K562 (cell line): ENCODE measurements around the gene LTBP1. TPM values are rescaled to one million over a fixed set of nuclear protein-coding genes. Genes with fewer than 3 reads are reported as not detected.

ENCODE experiments used
- ATAC-seq: fragments of 200-7000 bp; cut with Tn5 transposase; 3 replicates; pipeline ENCODE4 v1.9.1; 2020; ENCODE audit warnings: moderate library complexity
- BruUV-seq: library from RNA; stranded (reverse); fragments of 400-500 nt; replicated peaks from 2 replicates; lab custom pipeline; 2021; lab: Mats Ljungman, UMichigan
- CTCF ChIA-PET: fragments of 300-600 bp; formaldehyde crosslinking; extraction: SDS; loops from one replicate; lab custom pipeline; 2021; ENCODE audit warnings: low intra/inter-chr PET ratio; lab: Yijun Ruan, JAX
- POLR2A ChIA-PET: fragments of 300-600, 350-650 bp; sonication (Branson Sonifier 250); formaldehyde crosslinking; extraction: SDS; loops from one replicate; lab custom pipeline; 2021; ENCODE audit warnings: antibody characterized with exemption, inconsistent platforms; lab: Yijun Ruan, JAX
- DNase-seq, 4 experiments: peaks; one replicate each; pipeline versions ENCODE4 v3.0.0 to v3.0.0-alpha.2; 2011 to 2018; ENCODE audit warnings: low spot score in 3 of 4, mixed read lengths in 3 of 4; ENCODE audit errors: extremely low read depth in 1 of 4
- FAIRE-seq: peaks from 2 replicates; lab custom pipeline; 2011; peaks lifted over from hg19 to GRCh38; lab: Jason Lieb, UNC
- H2AFZ ChIP-seq: 2 replicates; pipeline ENCODE4 v1.6.0; 2011; ENCODE audit warnings: low read depth, low read length, control low read depth, inconsistent platforms
- H3K27ac ChIP-seq: fragments of 200-600 bp; 3 replicates; pipeline ENCODE4 v1.8.0; 2011; ENCODE audit warnings: low read depth, mild to moderate bottlenecking, control low read depth, inconsistent platforms, low read length, moderate library complexity, mixed read lengths; ENCODE audit errors: extremely low read depth
- H3K27me3 ChIP-seq, 2 experiments: fragments of 300-600 bp in 1 of 2; 2 replicates in 1 of 2; 3 replicates in 1 of 2; pipeline versions ENCODE4 v1.6.0 to v1.8.0; 2011; ENCODE audit warnings: inconsistent platforms in 2 of 2, low read length in 2 of 2, mild to moderate bottlenecking in 1 of 2, mixed read lengths in 1 of 2, moderate library complexity in 1 of 2; ENCODE audit not compliant: control insufficient read depth in 2 of 2, insufficient read depth in 2 of 2
- H3K36me3 ChIP-seq: fragments of 300-600 bp; 3 replicates; pipeline ENCODE4 v1.8.0; 2011; ENCODE audit warnings: mild to moderate bottlenecking, low read length, inconsistent platforms; ENCODE audit not compliant: control insufficient read depth, insufficient read depth
- H3K4me1 ChIP-seq, 2 experiments: fragments of 200-600 bp in 1 of 2; replicated peaks in 1 of 2; 2 replicates in 1 of 2; 3 replicates in 1 of 2; pipeline versions ENCODE4 v1.5.1 to v1.8.0; 2011; ENCODE audit warnings: inconsistent platforms in 2 of 2, low read length in 2 of 2, mild to moderate bottlenecking in 1 of 2, mixed read lengths in 1 of 2, moderate library complexity in 1 of 2; ENCODE audit not compliant: control insufficient read depth in 2 of 2, insufficient read depth in 2 of 2
- H3K4me2 ChIP-seq: 2 replicates; pipeline ENCODE4 v1.6.1; 2011; ENCODE audit warnings: low read length, control low read depth, inconsistent platforms, mixed read lengths; ENCODE audit not compliant: insufficient read depth
- H3K4me3 ChIP-seq: fragments of 200-600 bp; sonication (generic), shearing (Covaris generic); 2 replicates; pipeline ENCODE4 v1.5.1; 2016; ENCODE audit warnings: control low read depth, inconsistent platforms
- H3K79me2 ChIP-seq: fragments of 200-600 bp; 3 replicates; pipeline ENCODE4 v1.8.0; 2011; ENCODE audit warnings: low read length, inconsistent platforms; ENCODE audit not compliant: control insufficient read depth, insufficient read depth
- H3K9ac ChIP-seq, 2 experiments: 2 replicates each; pipeline versions ENCODE4 v1.6.0 to v1.6.1; 2011; ENCODE audit warnings: low read depth in 2 of 2, low read length in 2 of 2, control low read depth in 1 of 2, inconsistent platforms in 1 of 2, mild to moderate bottlenecking in 1 of 2, mixed read lengths in 1 of 2; ENCODE audit not compliant: insufficient read depth in 1 of 2
- H3K9me1 ChIP-seq: one replicate; pipeline ENCODE4 v1.6.0; 2011; ENCODE audit warnings: inconsistent platforms, mild to moderate bottlenecking, low read length, moderate library complexity; ENCODE audit not compliant: control insufficient read depth, insufficient read depth
- H3K9me3 ChIP-seq: replicated peaks from 2 replicates; pipeline ENCODE4 v1.5.1; 2011; ENCODE audit warnings: low read depth, low read length, inconsistent platforms; ENCODE audit not compliant: control insufficient read depth, insufficient read depth
- H4K20me1 ChIP-seq: replicated peaks from 2 replicates; pipeline ENCODE4 v1.6.1; 2011; ENCODE audit warnings: low read length, inconsistent platforms, mixed read lengths; ENCODE audit not compliant: control insufficient read depth, insufficient read depth
- BRF2 ChIP-seq: IDR thresholded peaks from 3 replicates; pipeline ENCODE4 v1.6.1; 2011; ENCODE audit warnings: borderline replicate concordance, mild to moderate bottlenecking; ENCODE audit not compliant: insufficient read length, insufficient read depth
- C11orf30 ChIP-seq: fragments of 450-650 bp; IDR thresholded peaks from 2 replicates; pipeline ENCODE4 v1.6.1; 2016; ENCODE audit warnings: low read depth, mild to moderate bottlenecking
- MAFF ChIP-seq: IDR thresholded peaks from 2 replicates; pipeline ENCODE4 v1.6.1; 2012; ENCODE audit warnings: low read length, improper control_type of control experiment
- MAFG ChIP-seq: fragments of 450-650 bp; conservative IDR thresholded peaks from 2 replicates; pipeline ENCODE4 v1.6.1; 2016; ENCODE audit warnings: missing genetic modification characterization, missing compliant biosample characterization
- MAFK ChIP-seq: IDR thresholded peaks from 2 replicates; pipeline ENCODE4 v1.6.1; 2011; ENCODE audit warnings: low read length, improper control_type of control experiment
- NFE2L1 ChIP-seq: fragments of 450-650 bp; IDR thresholded peaks from 2 replicates; pipeline ENCODE4 v1.6.1; 2016; ENCODE audit warnings: missing genetic modification characterization, low read depth, mild to moderate bottlenecking, missing compliant biosample characterization, moderate library complexity, borderline replicate concordance
- POLR2AphosphoS2 ChIP-seq: IDR thresholded peaks from 2 replicates; pipeline ENCODE4 v1.6.1; 2012; ENCODE audit warnings: low read length, improper control_type of control experiment
- UBTF ChIP-seq, 2 experiments: IDR thresholded peaks; 2 replicates each; pipeline ENCODE4 v1.6.1; 2012; ENCODE audit warnings: improper control_type of control experiment in 2 of 2, low read depth in 2 of 2, low read length in 2 of 2, borderline replicate concordance in 1 of 2
- ZNF316 ChIP-seq: fragments of 450-650 bp; IDR thresholded peaks from 2 replicates; pipeline ENCODE4 v1.6.1; 2016
- ZNF395 ChIP-seq: fragments of 200-800 bp; sonication (Bioruptor generic); IDR thresholded peaks from 2 replicates; pipeline ENCODE4 v1.6.1; 2017; ENCODE audit warnings: missing genetic modification characterization, missing compliant biosample characterization
- ZNF449 ChIP-seq: fragments of 250-450 bp; sonication (Bioruptor Pico); IDR thresholded peaks from 2 replicates; pipeline ENCODE4 v1.8.0; 2022; ENCODE audit warnings: moderate library complexity, mild to moderate bottlenecking, inconsistent platforms
- whole genome bisulfite sequencing: fragments of 100-300 bp; shearing (Covaris generic); methylation state at CpG from one replicate; pipeline ENCODE4 v1.1.6; 2016; ENCODE audit warnings: low coverage, mixed read lengths; ENCODE audit not compliant: insufficient coverage; ENCODE audit errors: missing lambda C conversion rate; 5-methylcytosine and 5-hydroxymethylcytosine counted together
- in situ Hi-C: fragments of 300-500 bp; cut with MboI; formaldehyde crosslinking; loops from 4 replicates; pipeline ENCODE4 v1.15.0; 2018; ENCODE audit warnings: inconsistent platforms, mixed read lengths
- intact Hi-C: fragments of 100-400 bp; cut with micrococcal nuclease; formaldehyde crosslinking; loops from 2 replicates; pipeline ENCODE4 v1.14.2; 2022
- polyA plus RNA-seq, 8 experiments: library from polyadenylated mRNA; depleted of rRNA in 4 of 8; stranded (reverse) in 5 of 8; unstranded in 3 of 8; fragments of >200 nt; fragmentation: Nextera tagmentation in 2 of 8; fragmentation: Illumina TruSeq in 1 of 8; extraction: Ambion mirVana in 2 of 8; extraction: Trizol in 1 of 8; gene quantifications; 2 replicates each; pipeline versions ENCODE4 v1.2.1 to v1.2.3, GENCODE V29; 2011 to 2014; ENCODE audit warnings: inconsistent platforms in 1 of 8, missing spikeins in 1 of 8
- total RNA-seq, 7 experiments: library from RNA; depleted of rRNA in 6 of 7; stranded (reverse); fragments of >200 nt in 6 of 7; fragmentation: Illumina TruSeq in 2 of 7; extraction: Trizol in 2 of 7; gene quantifications; 2 replicates each; pipeline versions ENCODE4 v1.2.1 to v1.2.3, GENCODE V29; 2011 to 2021; ENCODE audit warnings: low replicate concordance in 1 of 7

Gene LTBP1
- total and polyA plus RNA-seq, 9 of the 15 experiments (the other 6 are each of a cell fraction or from before 2014, with no cell fraction given): 3.6 to 16.4 (median 8.5) TPM

GRCh38 chr2:33292063-33292462 lies 345.3 kb downstream of the LTBP1 start:
- Histone ChIP-seq H3K36me3 (no peaks in the 10 kb centered on the region), H3K9me1 (no peaks in the 10 kb centered on the region), H3K4me3 (no peak overlapping the region), H3K4me1 (peaks cover 0 to 6% of the 10 kb centered on the region in 2 experiments; a peak in 2 of 5 replicates), H3K9ac (no peak overlapping the region), H3K27me3 (no peaks in the 10 kb centered on the region), H2AFZ (no peak overlapping the region; the same call in 1 of the 2 replicates), H4K20me1 (no peaks in the 10 kb centered on the region), H3K79me2 (no peaks in the 10 kb centered on the region), H3K27ac (no peak overlapping the region), H3K4me2 (no peak overlapping the region; the same call in 1 of the 2 replicates), H3K9me3 (no peaks in the 10 kb centered on the region)
- TF ChIP-seq POLR2AphosphoS2: no peak
- no peak for TF ChIP-seq ZNF449 (CRISPR knock-in tag)
- TF ChIP-seq BRF2: no peak
- no peak for TF ChIP-seq NFE2L1 (tag)
- TF ChIP-seq ZNF316: peak; percentile 87
- TF ChIP-seq UBTF (IDR thresholded peaks at IDR 0.05; ENCODE audit: borderline replicate concordance in 1 of 2, low read depth in 2 of 2, low read length in 2 of 2): no peak
- TF ChIP-seq MAFF: peak; percentile 39
- peak; percentile 77 for TF ChIP-seq C11orf30
- no peak for TF ChIP-seq ZNF395 (CRISPR knock-in tag)
- TF ChIP-seq MAFG (tag): peak; percentile 72
- TF ChIP-seq MAFK: peak; percentile 31; the same call in 1 of the 2 replicates
- in situ Hi-C loops: no loop called here
- intact Hi-C loops: no loop called here
- FAIRE-seq (no peak), DNase-seq (no peak), ATAC-seq (no peak)
- POLR2A ChIA-PET: no interaction called here
- no TSS peak for BruUV-seq
- CTCF ChIA-PET: no interaction called here
- WGBS: 41% methylated on average over 2 of the region's 2 CpGs
